HG03521 (cell line): Measurements from ENCODE around the gene TMEM237.
"Not testable (repeated sequence)": the region's sequence is repeated elsewhere in the genome, so short reads cannot be mapped to it uniquely, and the experiment has no call there.

Experiments used
- ATAC-seq: cut with Tn5 transposase; IDR thresholded peaks from one replicate; pipeline ENCODE4 v1.9.1; 2021; ENCODE audit warnings: mild to moderate bottlenecking, moderate library complexity; ENCODE audit not compliant: unreplicated experiment

Gene TMEM237, protein sequence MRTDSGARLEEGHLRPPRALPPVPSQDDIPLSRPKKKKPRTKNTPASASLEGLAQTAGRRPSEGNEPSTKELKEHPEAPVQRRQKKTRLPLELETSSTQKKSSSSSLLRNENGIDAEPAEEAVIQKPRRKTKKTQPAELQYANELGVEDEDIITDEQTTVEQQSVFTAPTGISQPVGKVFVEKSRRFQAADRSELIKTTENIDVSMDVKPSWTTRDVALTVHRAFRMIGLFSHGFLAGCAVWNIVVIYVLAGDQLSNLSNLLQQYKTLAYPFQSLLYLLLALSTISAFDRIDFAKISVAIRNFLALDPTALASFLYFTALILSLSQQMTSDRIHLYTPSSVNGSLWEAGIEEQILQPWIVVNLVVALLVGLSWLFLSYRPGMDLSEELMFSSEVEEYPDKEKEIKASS

DNA sequence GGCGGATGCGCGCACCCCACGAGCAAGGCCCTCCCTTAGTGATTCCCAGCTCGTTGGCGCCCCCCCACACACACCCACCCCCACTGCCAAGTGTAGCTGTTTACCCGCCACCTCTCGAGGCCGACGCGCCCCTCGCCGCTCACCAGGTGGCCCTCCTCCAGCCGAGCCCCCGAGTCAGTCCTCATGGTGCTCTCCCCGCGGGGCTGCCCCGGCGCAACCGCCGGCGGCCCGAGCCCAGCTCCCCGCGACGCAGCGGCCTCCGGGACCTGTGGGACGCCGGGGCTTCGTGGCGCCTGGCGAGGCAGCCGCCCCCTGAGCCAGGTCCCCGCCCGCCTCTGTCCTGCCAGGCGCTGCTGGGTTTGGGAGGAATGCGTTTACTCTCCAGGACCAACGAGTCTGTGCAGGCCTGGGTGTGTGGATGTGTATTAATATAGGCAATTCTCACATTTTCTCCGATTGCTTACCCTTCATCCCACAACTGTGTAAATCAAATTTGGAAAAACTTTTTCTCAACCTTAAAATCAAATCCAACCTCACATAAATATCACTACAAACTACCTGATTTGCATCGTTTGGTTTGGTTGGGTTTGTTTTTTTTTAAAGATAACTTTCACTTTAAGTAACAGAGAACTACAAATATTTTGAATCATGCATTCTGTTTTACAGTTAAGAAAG is at the start of gene TMEM237:
Gene TMEM237 (minus strand): TSS at position 288 of the 675 bp plus-strand sequence. CDS start 103 bp downstream, at position 185.
- ATAC-seq = peak; percentile 35

DNA sequence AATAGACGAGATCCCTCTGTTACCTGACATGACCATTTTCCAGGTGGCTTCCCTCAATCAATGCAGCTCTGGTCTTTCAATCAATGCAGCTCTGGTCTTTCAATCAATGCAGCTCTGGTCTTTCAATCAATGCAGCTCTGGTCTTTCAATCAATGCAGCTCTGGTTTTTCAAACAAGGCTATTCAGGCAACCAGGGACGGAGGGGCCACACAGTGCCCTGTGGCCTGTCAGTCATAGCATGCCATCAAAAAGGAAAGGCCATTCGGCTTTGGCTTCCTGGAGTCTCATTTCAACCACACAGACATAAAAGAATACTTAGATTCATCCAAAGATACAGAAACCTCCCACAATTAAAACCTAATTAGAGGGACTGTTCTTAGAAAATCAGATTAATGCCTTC is 41.9 kb upstream of the TMEM237 start:
- ATAC-seq = no peak

DNA sequence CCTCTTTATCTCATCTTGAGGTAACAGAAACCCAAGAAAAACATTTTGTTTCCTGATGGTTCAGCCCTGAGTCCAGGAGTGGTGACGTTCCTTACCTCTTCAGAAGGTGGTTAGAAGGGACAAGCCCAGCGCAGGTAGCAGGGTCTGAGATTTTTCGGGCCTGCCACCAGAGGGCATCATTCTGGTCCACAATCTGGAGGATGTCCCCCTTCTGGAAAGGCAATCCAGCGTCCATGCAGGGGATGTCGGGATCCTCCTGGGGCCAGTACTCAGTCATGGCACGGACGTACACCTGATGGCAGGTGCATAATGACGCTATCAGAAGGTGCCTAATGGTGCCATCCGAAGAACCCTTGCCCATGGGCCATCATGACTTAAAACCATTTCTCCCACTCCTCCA is 37.4 kb upstream of the TMEM237 start:
- no peak for ATAC-seq

DNA sequence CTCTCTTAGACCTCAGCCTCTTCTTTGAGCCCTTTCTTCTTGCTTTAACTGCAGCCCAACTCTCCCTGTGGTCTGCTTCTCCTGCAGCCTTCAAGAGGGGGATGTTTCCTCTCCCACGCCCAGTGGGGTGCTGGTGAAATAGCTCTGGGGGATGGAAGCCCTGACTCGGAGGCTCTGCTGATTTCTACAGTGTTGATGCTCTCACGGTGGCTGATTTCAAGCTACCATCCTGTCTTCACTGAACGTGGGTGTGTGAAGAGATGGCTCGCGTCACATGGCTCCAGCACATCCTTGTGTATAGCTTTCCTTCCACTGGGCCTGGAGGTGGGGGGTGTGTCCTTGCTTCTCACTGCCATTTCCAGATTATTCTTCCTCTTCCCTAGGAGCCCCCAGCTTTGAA is 35.1 kb upstream of the TMEM237 start:
- ATAC-seq = no peak

DNA sequence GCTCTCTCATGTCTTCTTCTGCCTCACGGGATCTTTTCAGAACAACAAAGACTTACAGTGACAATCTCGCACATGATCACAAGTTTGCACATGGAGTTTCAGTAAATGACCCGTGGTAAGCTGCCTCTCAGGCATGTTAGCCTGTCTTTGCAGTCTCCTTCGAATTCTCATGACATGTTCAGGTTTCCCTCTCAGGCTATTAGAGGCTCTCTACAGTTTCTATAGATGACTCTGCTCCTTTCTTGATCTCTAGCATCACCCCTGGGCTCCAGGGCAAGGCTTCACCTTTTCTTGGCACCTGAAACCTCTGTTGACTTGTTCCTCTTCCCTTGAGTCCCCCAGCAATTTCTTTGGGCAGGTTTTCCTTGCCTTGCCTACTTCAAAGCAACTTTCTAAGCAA is 32.2 kb upstream of the TMEM237 start:
- no peak for ATAC-seq

DNA sequence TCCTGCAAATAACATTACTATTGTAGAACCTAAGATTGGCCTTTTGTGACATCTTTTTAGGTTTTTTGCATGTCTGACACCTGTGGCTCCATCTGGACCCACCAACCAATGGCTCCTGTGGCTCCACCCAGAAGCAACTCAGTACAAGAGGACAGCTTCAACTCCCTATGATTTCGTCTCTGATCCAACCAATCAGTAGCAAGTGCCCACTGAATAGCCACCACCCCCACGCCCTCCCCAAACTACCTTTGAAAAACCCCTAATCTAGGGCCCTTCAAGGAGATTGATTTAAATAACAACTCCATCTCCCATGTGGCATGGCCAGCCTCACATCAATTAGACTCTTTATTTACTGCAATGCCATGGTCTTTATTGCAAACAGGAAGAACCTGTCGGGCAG is 31.5 kb upstream of the TMEM237 start:
- ATAC-seq = no peak

DNA sequence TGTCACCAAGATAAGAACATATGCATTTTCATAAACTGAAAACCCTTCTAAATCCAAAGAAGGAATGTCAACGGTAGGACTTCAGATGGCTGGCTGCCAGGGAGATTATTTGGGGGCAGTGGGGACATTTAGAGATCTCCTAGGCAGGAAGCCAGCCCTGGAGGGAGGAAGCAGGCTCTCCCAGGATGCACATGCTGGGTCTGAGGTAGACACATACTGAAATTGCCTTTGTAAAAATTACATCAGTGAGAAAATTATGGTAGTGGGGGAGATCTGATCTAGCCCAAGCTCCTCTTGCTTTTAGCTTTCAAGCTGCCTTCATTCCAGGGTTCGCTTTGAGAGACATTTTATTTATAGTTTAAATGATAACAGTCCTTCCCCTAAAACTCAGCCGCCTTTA is 31.0 kb upstream of the TMEM237 start:
- no peak for ATAC-seq

DNA sequence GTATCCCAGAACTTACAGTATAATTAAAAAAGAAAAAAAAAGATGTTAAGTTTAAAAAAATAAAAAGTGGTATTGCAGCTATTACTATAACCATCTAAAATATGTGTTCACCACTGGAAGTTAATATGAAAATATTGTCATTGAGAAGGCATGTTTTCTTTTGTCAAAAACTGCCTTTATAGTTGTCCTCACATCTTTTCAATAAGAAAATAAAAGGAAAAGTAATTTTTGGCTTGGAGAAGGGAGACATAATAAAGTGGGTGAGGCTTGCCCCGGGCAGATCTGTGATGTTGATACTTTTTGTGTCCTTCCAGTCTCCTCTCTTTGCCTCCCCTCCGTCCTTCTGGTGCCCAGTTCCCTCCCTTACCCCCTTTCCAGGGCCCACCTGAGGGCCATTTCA is 30.2 kb upstream of the TMEM237 start:
- ATAC-seq = no peak

DNA sequence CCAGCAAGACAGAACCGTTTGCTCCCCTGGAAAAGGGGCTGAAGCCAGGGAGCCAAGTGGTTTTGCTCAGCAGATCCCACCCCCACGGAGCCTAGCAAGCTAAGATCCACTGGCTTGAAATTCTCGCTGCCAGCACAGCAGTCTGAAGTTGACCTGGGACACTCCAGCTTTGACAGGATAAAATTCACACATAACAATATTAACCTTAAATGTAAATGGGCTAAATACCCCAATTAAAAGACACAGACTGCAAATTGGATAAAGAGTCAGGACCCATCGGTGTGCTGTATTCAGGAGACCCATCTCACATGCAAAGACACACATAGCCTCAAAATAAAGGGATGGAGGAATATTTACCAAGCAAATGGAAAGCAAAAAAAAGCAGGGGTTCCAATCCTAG is 27.9 kb upstream of the TMEM237 start:
- not testable (repeated sequence) for ATAC-seq

DNA sequence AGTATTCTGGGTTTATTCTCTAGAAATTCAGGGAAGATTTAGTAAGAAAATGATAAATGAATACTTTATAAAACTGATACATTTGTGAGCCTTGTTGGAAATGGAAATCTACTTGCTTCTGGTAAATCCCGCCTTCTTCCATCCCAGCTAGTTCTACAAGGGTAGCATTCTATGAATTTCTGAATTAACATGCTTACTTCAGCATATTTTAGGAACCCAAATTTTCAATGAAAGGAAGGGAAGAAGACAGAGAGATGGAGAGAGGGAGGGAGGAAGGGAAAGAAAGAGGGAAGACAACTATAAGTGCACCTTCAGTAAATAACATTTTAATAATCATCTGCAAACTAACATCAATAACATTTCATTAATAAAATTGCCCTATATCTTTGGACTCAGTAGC is 26.6 kb upstream of the TMEM237 start:
- ATAC-seq = no peak

DNA sequence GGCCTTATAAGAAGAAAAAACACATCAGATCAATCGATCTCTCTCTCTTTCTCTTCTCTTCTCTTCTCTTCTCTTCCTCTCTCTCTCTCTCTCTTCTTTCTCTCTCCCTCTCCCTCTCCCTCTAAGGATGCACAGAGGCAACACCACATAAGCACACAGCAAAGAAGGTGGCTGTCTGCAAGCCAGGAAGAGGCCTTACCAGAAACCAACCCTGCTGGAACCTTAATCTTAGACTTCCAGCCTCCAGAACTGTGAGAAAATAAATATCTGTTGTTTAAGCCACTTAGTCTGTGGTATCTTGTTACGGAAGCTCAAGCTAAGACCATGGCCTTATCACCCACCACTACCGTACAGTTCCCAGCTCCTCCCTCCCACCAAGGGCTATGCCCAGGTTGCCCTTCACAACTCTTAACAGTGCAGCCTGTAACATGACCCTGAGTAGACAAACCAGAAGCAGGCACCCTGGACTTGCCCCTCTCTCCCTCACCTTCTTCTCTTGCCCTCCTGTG is 25.2 kb upstream of the TMEM237 start:
- no peak for ATAC-seq

DNA sequence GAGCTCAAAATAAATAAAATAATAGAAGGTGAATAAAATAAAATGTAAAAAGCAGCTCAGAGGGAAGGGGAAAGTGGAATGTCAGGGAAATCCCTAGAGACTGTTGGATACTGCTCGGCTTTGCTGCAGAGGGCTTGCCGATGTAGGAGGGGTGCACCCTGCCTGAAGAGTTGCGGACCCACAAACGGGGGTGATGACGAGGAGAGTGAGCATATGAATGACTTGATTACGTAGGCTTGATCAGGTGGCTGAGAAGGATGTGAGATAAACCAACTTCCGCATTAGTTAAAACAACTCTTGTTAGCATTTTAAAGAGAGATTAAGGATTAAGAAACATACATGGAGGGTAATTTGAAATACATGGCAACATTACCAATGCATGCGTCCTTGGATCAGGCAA is 21.0 kb upstream of the TMEM237 start:
- ATAC-seq = no peak

DNA sequence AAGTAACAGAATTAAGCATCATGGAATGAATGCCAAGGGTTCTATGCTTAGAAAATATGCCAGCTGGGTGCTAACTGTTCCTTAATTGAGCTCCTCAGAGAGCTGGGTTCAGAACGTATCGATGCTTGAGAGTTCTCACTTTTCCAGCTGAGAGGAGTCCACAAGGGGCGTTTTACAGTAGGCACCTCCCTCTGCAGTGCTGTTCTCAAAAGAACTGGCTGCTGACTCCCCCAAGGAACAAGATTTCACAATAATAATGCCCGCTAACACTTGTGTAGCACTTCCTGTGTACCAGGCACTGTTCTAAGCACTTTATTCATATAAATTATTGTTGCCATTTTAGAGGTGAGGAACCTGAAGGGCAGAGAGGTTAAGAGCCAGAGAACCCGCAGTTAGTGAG is 18.1 kb upstream of the TMEM237 start:
- ATAC-seq = no peak

DNA sequence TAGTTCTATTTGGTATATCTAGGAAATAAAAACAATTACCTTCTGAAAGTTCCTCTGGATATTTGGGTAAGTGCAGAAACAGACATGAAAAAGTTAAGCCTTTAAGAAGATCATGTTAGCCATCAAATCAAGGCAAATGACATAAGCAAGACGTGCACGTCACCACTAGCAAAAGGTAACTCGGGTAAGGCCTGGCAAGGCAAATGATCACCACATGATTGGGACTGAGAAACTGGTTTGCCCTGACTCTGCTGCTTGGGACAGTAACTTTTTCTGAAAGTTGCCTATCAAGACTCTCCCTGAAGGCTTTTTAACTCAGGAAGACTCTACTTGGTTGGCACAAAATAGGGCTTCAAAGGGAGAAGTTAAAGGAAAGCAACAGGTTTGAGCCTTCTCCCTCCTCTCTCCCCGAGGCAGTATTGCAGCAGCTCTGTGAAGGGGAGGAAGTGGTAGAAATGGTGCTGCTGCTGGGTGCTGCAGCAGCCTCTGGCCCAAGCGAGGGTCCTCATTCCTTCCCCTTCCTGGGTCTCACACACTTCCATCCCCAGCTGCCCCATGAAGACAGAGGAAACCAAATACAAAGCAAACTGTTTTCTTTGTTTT is 17.1 kb upstream of the TMEM237 start:
- ATAC-seq = no peak

DNA sequence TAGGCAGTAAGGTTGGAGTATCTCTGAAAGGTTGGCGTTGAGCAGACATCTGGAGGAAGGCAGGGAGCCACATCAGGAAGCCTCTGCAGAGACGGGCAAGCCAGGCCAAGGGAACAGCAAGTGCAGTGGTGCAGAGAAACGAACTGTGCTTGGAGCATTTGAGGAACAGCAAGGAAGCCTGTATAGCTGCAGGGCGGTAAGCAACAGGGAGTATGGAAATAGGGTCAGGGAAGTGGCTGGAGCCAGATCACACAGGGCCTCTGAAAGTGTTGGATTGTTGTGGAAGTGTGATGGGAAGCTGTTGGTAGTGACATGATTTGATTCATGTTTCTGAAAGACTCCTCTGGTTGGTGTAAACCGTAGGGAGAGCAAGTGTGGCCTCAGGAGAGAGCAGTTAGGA is 13.4 kb upstream of the TMEM237 start:
- ATAC-seq = no peak

DNA sequence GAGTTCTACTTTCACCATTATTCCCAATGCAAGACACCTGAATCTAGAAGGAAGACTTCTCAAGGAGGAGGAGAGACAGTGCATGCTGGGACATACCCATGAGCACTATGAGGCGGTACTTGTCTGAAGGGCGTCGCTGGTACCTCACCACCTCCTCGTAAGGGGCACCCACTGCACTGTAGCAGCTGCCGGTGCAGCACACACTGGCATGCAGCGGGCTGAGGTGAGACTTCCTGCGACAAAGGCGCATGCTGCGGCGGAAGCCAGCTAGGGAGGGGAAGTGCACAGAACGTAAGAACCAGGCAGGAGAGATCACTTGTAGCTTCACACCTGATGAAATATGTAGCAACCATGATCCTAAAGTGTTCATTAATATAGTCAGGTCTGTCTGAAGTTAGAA is 12.8 kb upstream of the TMEM237 start:
- ATAC-seq = no peak

DNA sequence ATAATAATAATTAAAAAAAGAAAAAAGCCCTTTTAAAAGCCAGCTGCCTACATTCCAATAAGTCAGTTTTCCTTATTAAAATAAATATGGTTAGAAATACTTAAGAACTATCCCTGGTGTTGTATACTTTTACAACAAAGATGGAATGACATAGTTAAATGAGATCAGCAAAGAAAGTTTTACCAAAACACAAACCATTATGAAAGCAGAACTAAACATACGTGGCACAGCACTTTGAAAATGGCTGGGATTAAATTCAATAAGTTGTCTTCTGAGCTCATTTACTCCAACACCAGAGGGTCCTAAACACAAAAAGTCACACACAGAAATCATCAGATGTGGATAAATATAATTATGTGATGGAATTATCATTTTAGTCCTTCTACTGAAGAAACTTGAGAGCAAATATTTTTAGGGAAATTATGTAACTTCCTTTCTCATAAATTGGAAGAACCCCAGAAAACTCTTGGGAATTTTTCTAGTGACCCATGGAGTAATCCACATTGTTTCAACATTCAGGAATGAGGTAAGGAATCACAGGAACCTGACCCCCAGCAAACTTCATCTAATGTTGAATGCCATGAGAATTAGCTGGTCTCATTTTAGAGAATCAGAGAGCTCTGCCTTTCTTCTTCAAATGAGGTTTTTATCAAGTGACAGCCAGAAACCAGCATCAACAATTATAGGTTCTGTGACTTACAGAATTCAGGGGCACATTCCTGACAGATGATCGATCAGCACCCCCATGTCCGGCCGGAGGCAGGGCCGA is 11.5 kb upstream of the TMEM237 start:
- no peak for ATAC-seq

DNA sequence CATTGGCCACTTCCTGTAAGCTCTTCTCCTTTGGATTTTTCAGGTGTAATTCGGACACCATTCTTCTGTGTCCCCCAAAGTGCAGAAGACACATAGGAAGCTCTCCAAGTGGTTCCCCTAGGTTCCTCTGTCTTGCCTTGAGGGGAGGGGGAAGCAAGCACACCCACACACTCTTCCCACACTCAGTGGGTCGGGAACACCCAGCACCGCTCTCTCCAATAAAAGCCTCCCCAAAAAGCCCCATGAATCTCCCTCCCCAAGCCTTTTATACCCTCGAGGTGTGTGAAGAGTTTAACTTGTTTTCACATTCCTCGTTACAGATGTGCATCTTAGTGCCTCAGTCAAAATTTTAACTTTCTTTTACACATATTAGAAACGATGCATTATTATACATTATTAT is 9.9 kb upstream of the TMEM237 start:
- ATAC-seq = no peak

DNA sequence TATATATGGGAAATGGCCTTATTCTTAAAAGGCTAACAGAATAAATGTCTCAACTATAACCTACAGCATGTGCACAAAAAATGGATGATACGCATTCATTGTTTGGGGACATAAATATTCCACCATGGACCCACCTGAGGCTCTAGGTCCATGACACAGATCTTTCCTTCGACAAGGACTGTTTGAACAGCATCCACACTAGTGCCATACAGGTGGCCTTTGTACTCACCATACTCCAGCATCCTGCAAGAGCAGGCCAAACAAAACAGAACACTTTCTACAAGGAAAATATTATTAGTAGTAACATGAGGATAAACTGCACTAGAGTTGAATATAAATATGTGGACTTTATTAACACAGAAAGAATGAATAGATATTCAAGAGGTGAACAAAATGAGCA is 6.1 kb upstream of the TMEM237 start:
- no peak for ATAC-seq

DNA sequence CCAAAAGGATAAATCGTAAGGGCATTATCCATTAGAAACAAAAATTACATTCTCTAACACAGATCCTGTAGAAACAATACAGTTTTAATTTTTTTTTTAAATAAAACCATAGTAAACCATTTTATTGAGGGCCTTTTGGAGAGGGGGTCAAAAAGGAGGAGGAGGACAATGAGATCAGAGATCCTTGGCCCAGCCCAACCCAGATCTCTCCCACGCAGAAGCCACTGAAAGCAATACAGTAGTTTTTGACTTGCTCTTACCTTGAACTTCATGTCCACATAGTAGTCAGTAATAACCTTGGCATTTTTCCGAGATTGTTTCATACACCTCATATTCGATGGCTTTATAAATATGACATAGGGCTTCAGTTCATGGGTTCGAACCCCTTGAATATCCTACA is 4.1 kb upstream of the TMEM237 start:
- no peak for ATAC-seq

DNA sequence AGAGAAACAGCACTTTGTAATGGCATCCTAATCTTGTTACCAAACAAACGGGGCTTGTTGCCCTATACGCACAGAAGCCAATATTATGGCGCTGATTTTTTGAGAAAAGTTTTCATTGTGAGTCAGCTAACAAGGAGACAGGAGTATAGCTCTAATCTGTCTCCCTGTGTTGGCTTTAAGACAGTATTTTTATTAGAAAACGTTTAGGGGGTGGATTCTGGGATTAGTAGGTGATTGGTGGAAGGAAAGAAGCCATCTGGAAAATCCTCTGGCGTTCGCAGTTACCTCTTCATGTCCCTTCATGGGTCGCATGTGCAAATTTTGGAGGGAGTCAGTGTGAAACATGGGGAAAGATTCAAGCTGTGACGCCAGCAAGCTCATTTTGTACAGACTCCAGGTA is 698 bp upstream of the TMEM237 start:
- ATAC-seq = no peak
